Measurements from ENCODE around the gene PRDM16. TPM values are rescaled to one million over a fixed set of nuclear protein-coding genes. Genes with fewer than 3 reads are reported as not detected.

The PRDM16 gene
- total RNA-seq, 1 experiment from 2014 or later, result 0.09 TPM

GRCh38 chr1:3396411-3396810 is 327.4 kb downstream of the PRDM16 start:
- peaks cover 85% of the 10 kb centered on the region for H3K27me3 Mint-ChIP-seq (ENCODE audit: unreplicated experiment)
- no peak overlapping the region for H3K4me3 Mint-ChIP-seq (ENCODE audit: low read depth, unreplicated experiment)
- intact Hi-C loops (cut with micrococcal nuclease; ENCODE audit: unreplicated experiment), result no loop called here
- H3K27ac Mint-ChIP-seq (ENCODE audit: unreplicated experiment), result no peak overlapping the region
- TF ChIP-seq, protein P1, sequence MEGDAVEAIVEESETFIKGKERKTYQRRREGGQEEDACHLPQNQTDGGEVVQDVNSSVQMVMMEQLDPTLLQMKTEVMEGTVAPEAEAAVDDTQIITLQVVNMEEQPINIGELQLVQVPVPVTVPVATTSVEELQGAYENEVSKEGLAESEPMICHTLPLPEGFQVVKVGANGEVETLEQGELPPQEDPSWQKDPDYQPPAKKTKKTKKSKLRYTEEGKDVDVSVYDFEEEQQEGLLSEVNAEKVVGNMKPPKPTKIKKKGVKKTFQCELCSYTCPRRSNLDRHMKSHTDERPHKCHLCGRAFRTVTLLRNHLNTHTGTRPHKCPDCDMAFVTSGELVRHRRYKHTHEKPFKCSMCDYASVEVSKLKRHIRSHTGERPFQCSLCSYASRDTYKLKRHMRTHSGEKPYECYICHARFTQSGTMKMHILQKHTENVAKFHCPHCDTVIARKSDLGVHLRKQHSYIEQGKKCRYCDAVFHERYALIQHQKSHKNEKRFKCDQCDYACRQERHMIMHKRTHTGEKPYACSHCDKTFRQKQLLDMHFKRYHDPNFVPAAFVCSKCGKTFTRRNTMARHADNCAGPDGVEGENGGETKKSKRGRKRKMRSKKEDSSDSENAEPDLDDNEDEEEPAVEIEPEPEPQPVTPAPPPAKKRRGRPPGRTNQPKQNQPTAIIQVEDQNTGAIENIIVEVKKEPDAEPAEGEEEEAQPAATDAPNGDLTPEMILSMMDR (IDR thresholded peaks at IDR 0.05; ENCODE audit: unreplicated experiment), result no peak
- CTCF ChIA-PET, result no interaction called here
- H3K9me3 Mint-ChIP-seq (ENCODE audit: low read depth, unreplicated experiment), result no peaks in the 10 kb centered on the region
- H3K4me1 Mint-ChIP-seq (ENCODE audit: low read depth, unreplicated experiment), result no peaks in the 10 kb centered on the region
- BruUV-seq (replicated peaks), result no TSS peak
- no peak for DNase-seq
- no peaks in the 10 kb centered on the region for H3K36me3 Mint-ChIP-seq (ENCODE audit: insufficient read depth, unreplicated experiment)

DNA sequence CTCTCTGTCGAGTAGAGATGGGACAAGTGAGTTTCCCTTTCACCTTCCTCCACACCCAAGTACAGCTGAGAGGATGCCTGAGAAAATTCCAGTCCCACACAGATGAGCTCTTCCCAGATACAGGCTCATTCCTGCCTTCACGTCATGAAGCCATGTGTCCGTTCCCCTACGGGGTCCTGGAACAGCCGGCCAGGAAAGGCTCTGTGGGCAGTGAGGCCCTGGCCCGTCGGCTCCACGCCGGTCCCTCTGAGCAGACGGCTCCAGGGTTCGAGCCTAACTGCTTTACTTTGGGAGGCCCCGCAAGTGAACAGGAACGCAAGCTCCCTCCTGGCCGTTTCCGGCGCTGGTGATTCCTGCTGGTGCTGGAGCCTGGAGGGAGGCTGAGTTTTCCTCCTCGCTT is 328.3 kb downstream of the PRDM16 start:
- Mint-ChIP-seq H3K4me3 (ENCODE audit: low read depth, unreplicated experiment) (no peak overlapping the region), H3K9me3 (ENCODE audit: low read depth, unreplicated experiment) (no peaks in the 10 kb centered on the region)

GRCh38 chr1:3398396-3399140 is 329.6 kb downstream of the PRDM16 start:
- Mint-ChIP-seq H3K27ac (ENCODE audit: unreplicated experiment) (no peak overlapping the region), H3K9me3 (ENCODE audit: low read depth, unreplicated experiment) (no peaks in the 10 kb centered on the region), H3K27me3 (ENCODE audit: unreplicated experiment) (peaks cover 71% of the 10 kb centered on the region), H3K4me3 (ENCODE audit: low read depth, unreplicated experiment) (no peak overlapping the region), H3K36me3 (ENCODE audit: insufficient read depth, unreplicated experiment) (no peaks in the 10 kb centered on the region), H3K4me1 (ENCODE audit: low read depth, unreplicated experiment) (no peaks in the 10 kb centered on the region)
- TF ChIP-seq, protein P1 (IDR thresholded peaks at IDR 0.05; ENCODE audit: unreplicated experiment), result no peak
- CTCF ChIA-PET, result no interaction called here
- intact Hi-C loops (cut with micrococcal nuclease; ENCODE audit: unreplicated experiment), result no loop called here
- BruUV-seq (replicated peaks), result no TSS peak
- DNase-seq, result no peak

More for the DNA sequence above, 328.3 kb downstream of the PRDM16 start:
- H3K27ac Mint-ChIP-seq (ENCODE audit: unreplicated experiment), result no peak overlapping the region
- BruUV-seq (replicated peaks), result no TSS peak
- H3K4me1 Mint-ChIP-seq (ENCODE audit: low read depth, unreplicated experiment), result no peaks in the 10 kb centered on the region
- DNase-seq, result no peak
- H3K36me3 Mint-ChIP-seq (ENCODE audit: insufficient read depth, unreplicated experiment), result no peaks in the 10 kb centered on the region
- intact Hi-C loops (cut with micrococcal nuclease; ENCODE audit: unreplicated experiment), result no loop called here
- H3K27me3 Mint-ChIP-seq (ENCODE audit: unreplicated experiment), result peaks cover 84% of the 10 kb centered on the region
- TF ChIP-seq, protein P1 (IDR thresholded peaks at IDR 0.05; ENCODE audit: unreplicated experiment), result no peak
- CTCF ChIA-PET, result no interaction called here

DNA sequence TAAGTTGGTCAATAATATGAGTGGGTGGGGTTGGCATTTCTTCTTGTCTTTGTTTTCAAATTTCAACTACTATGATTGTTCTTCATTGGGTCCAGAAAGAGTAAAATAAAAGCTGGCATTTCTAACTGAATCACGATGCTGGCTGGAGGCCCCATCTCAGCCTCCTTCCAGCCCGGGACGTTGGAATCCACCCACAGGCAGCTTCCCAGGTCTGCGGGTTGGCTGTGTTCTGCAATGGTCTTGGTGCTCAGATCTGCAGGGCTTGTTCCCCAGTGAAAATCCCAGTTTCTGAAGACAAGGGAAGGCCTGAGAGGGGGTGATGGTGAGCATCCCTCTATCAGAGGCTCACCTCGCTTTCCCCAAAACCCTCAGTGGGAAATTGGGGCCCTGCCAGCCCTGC is 330.7 kb downstream of the PRDM16 start:
- TF ChIP-seq, protein P1 (IDR thresholded peaks at IDR 0.05; ENCODE audit: unreplicated experiment), result no peak
- no peak overlapping the region for H3K27ac Mint-ChIP-seq (ENCODE audit: unreplicated experiment)
- no peaks in the 10 kb centered on the region for H3K4me1 Mint-ChIP-seq (ENCODE audit: low read depth, unreplicated experiment)
- intact Hi-C loops (cut with micrococcal nuclease; ENCODE audit: unreplicated experiment), result no loop called here
- H3K27me3 Mint-ChIP-seq (ENCODE audit: unreplicated experiment), result peaks cover 60% of the 10 kb centered on the region
- H3K4me3 Mint-ChIP-seq (ENCODE audit: low read depth, unreplicated experiment), result no peak overlapping the region
- no peak for DNase-seq
- H3K9me3 Mint-ChIP-seq (ENCODE audit: low read depth, unreplicated experiment), result no peaks in the 10 kb centered on the region
- BruUV-seq (replicated peaks), result no TSS peak
- CTCF ChIA-PET, result no interaction called here
- H3K36me3 Mint-ChIP-seq (ENCODE audit: insufficient read depth, unreplicated experiment), result no peaks in the 10 kb centered on the region
